Smooth muscle cell (in vitro differentiated cells): Measurements from ENCODE around the gene GDF2. TPM values are rescaled to one million over a fixed set of nuclear protein-coding genes. Genes with fewer than 3 reads are reported as not detected.

ENCODE experiments used
- DNase-seq: peaks from one replicate; lab custom pipeline; 2025; ENCODE audit not compliant: unreplicated experiment; lab: John Stamatoyannopoulos, UW
- H2AFZ ChIP-seq: fragments of 200-600 bp; sonication (generic); 2 replicates; pipeline ENCODE4 v1.6.0; 2016; ENCODE audit warnings: antibody characterized with exemption, low read depth, mild to moderate bottlenecking
- H3F3A ChIP-seq: fragments of 200-600 bp; sonication (generic); 2 replicates; pipeline ENCODE4 v1.6.0; 2017; ENCODE audit warnings: antibody characterized with exemption, low read depth
- H3K27ac ChIP-seq: fragments of 200-600 bp; sonication (generic); 2 replicates; pipeline ENCODE4 v1.5.1; 2016; ENCODE audit warnings: low read depth, mild to moderate bottlenecking
- H3K27me3 ChIP-seq: fragments of 200-600 bp; sonication (generic); 2 replicates; pipeline ENCODE4 v1.6.1; 2016; ENCODE audit warnings: low read depth, mild to moderate bottlenecking
- H3K36me3 ChIP-seq: fragments of 200-600 bp; sonication (generic); 2 replicates; pipeline ENCODE4 v1.5.1; 2016; ENCODE audit warnings: low read depth
- H3K4me1 ChIP-seq: fragments of 200-600 bp; sonication (generic); 2 replicates; pipeline ENCODE4 v1.5.1; 2016; ENCODE audit warnings: low read depth
- H3K4me2 ChIP-seq: fragments of 200-600 bp; sonication (generic); 2 replicates; pipeline ENCODE4 v1.6.0; 2016; ENCODE audit warnings: mild to moderate bottlenecking
- H3K4me3 ChIP-seq: fragments of 200-600 bp; sonication (generic); 2 replicates; pipeline ENCODE4 v1.5.1; 2016; ENCODE audit warnings: mild to moderate bottlenecking
- H3K79me2 ChIP-seq: fragments of 200-600 bp; sonication (generic); 2 replicates; pipeline ENCODE4 v1.6.0; 2016; ENCODE audit warnings: low read depth, mild to moderate bottlenecking
- H3K9ac ChIP-seq: fragments of 200-600 bp; sonication (generic); 2 replicates; pipeline ENCODE4 v1.6.0; 2016; ENCODE audit warnings: low read depth
- H3K9me3 ChIP-seq: fragments of 200-600 bp; sonication (generic); replicated peaks from 2 replicates; pipeline ENCODE4 v1.5.1; 2016; ENCODE audit warnings: low read depth
- H4K20me1 ChIP-seq: fragments of 200-600 bp; sonication (generic); 2 replicates; pipeline ENCODE4 v1.6.0; 2016; ENCODE audit warnings: low read depth
- CTCF ChIP-seq: fragments of 200-600 bp; sonication (generic); IDR thresholded peaks from 2 replicates; pipeline ENCODE4 v1.5.1; 2017; ENCODE audit warnings: borderline replicate concordance, mild to moderate bottlenecking, antibody characterized with exemption; ENCODE audit not compliant: insufficient read depth, poor library complexity, severe bottlenecking
- WGBS: methylation state at CpG from one replicate; pipeline ENCODE4 v1.1.7; 2016; ENCODE audit warnings: low lambda C conversion rate; 5-methylcytosine and 5-hydroxymethylcytosine counted together
- polyA plus RNA-seq: library from polyadenylated mRNA; unstranded; fragments of >200 nt; fragmentation: Nextera tagmentation; extraction: Ambion mirVana; gene quantifications from 2 replicates; pipeline ENCODE4 v1.2.1, GENCODE V29; 2016
- total RNA-seq: library from RNA; depleted of rRNA; stranded (reverse); fragments of >200 nt; gene quantifications from 2 replicates; pipeline ENCODE4 v1.2.3, GENCODE V29; 2014

GDF2 gene
- total and polyA plus RNA-seq, 2 experiments from 2014 or later = not detected

GRCh38 chr10:47331491-47331890 is 9.2 kb downstream of the GDF2 start:
- Histone ChIP-seq H3K9ac (no peak overlapping the region), H3K9me3 (no peaks in the 10 kb centered on the region), H3K4me1 (no peaks in the 10 kb centered on the region), H3K79me2 (no peaks in the 10 kb centered on the region), H3K27ac (no peak overlapping the region), H3K4me2 (no peak overlapping the region), H3K27me3 (peaks cover 10% of the 10 kb centered on the region), H3F3A (no peaks in the 10 kb centered on the region), H3K4me3 (no peak overlapping the region), H4K20me1 (no peaks in the 10 kb centered on the region), H3K36me3 (no peaks in the 10 kb centered on the region), H2AFZ (no peak overlapping the region)
- no peak for TF ChIP-seq CTCF
- WGBS = 95% methylated on average over 9 of the region's 9 CpGs
- no peak for DNase-seq

- no peak overlapping the region for H2AFZ ChIP-seq
- no peak overlapping the region for H3K27ac ChIP-seq
- H3K9me3 ChIP-seq = no peaks in the 10 kb centered on the region
- no peaks in the 10 kb centered on the region for H3K4me1 ChIP-seq
- DNase-seq = no peak
- H3F3A ChIP-seq = no peaks in the 10 kb centered on the region
- H3K4me2 ChIP-seq = no peak overlapping the region
- no peaks in the 10 kb centered on the region for H4K20me1 ChIP-seq
- H3K9ac ChIP-seq = no peak overlapping the region
- 82% methylated on average over 7 of the region's 7 CpGs for WGBS
- no peak for TF ChIP-seq CTCF
- H3K36me3 ChIP-seq = no peaks in the 10 kb centered on the region
- no peak overlapping the region for H3K4me3 ChIP-seq
- H3K27me3 ChIP-seq = peaks cover 10% of the 10 kb centered on the region
- H3K79me2 ChIP-seq = no peaks in the 10 kb centered on the region
These were observed 9.7 kb downstream of the GDF2 start for GRCh38 chr10:47331954-47332353.

- Histone ChIP-seq H2AFZ (no peak overlapping the region), H3K36me3 (no peaks in the 10 kb centered on the region), H3K27me3 (peaks cover 10% of the 10 kb centered on the region), H3K27ac (no peak overlapping the region), H3K79me2 (no peaks in the 10 kb centered on the region), H3K9ac (no peak overlapping the region), H3K4me2 (no peak overlapping the region), H3K4me3 (no peak overlapping the region), H3F3A (no peaks in the 10 kb centered on the region), H3K9me3 (no peaks in the 10 kb centered on the region), H3K4me1 (no peaks in the 10 kb centered on the region), H4K20me1 (no peaks in the 10 kb centered on the region)
- no peak for DNase-seq
- TF ChIP-seq CTCF = no peak
- 91% methylated on average over 3 of the region's 3 CpGs for WGBS
These were observed 10.1 kb downstream of the GDF2 start for GRCh38 chr10:47332371-47332770.

DNA sequence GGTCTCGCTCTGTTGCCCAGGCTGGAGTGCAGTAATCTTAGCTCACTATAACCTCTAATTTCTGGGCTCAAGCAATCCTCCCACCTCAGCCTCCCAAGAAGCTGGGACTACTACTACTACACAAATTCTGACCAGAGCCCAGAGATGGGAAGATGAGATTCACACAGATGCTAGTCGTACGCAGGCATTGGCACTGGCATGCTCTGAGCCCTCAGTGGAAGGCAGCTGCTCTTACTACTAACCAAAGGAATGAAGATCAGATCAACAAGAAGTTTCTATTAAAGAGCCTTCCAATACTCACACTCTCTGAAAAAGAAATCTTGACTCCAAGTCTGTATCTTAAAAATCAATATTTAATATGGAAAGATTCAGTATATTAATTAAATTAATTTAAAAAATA is 10.7 kb downstream of the GDF2 start:
- no peak for TF ChIP-seq CTCF
- Histone ChIP-seq H3K27ac (no peak overlapping the region), H2AFZ (no peak overlapping the region), H3K9ac (no peak overlapping the region), H4K20me1 (no peaks in the 10 kb centered on the region), H3K27me3 (peaks cover 10% of the 10 kb centered on the region), H3K79me2 (no peaks in the 10 kb centered on the region), H3K4me3 (no peak overlapping the region), H3K4me1 (no peaks in the 10 kb centered on the region), H3K9me3 (no peaks in the 10 kb centered on the region), H3F3A (no peaks in the 10 kb centered on the region), H3K36me3 (no peaks in the 10 kb centered on the region), H3K4me2 (no peak overlapping the region)
- DNase-seq = no peak
- WGBS = 48% methylated on average over 3 of the region's 3 CpGs
